Ecto neural progenitor cell (in vitro differentiated cells): Measurements from ENCODE around the gene ALX4.

ENCODE experiments used
- DNase-seq: peaks from one replicate; pipeline ENCODE4 v3.0.0-alpha.2; 2018; ENCODE audit warnings: low spot score

ALX4 gene

GRCh38 chr11:44335052-44335760 lies 25.3 kb upstream of the ALX4 start:
- no peak for DNase-seq

GRCh38 chr11:44334356-44335004 lies 24.5 kb upstream of the ALX4 start:
- DNase-seq: no peak

- no peak for DNase-seq
Measured at GRCh38 chr11:44333271-44334218, 23.6 kb upstream of the ALX4 start.

GRCh38 chr11:44332665-44333064 lies 22.7 kb upstream of the ALX4 start:
- no peak for DNase-seq

GRCh38 chr11:44329472-44330230 lies 19.7 kb upstream of the ALX4 start:
- no peak for DNase-seq

GRCh38 chr11:44328138-44328660 lies 18.3 kb upstream of the ALX4 start:
- DNase-seq: no peak

- DNase-seq: no peak
Measured at GRCh38 chr11:44327730-44328129, 17.8 kb upstream of the ALX4 start.

GRCh38 chr11:44326615-44327475 lies 16.9 kb upstream of the ALX4 start:
- DNase-seq: no peak

GRCh38 chr11:44325698-44326097 lies 15.8 kb upstream of the ALX4 start:
- DNase-seq: no peak

- no peak for DNase-seq
Measured at GRCh38 chr11:44324749-44325525, 15.0 kb upstream of the ALX4 start.

- DNase-seq: no peak
Measured at GRCh38 chr11:44324222-44324621, 14.3 kb upstream of the ALX4 start.

- no peak for DNase-seq
Measured at GRCh38 chr11:44322243-44322642, 12.3 kb upstream of the ALX4 start.

- DNase-seq: no peak
Measured at GRCh38 chr11:44321059-44321458, 11.1 kb upstream of the ALX4 start.

GRCh38 chr11:44320289-44320973 lies 10.5 kb upstream of the ALX4 start:
- no peak for DNase-seq

GRCh38 chr11:44319552-44320288 lies 9.8 kb upstream of the ALX4 start:
- peak; percentile 62 for DNase-seq

GRCh38 chr11:44319170-44319551 lies 9.2 kb upstream of the ALX4 start:
- no peak for DNase-seq

- no peak for DNase-seq
Measured at GRCh38 chr11:44318369-44318768, 8.4 kb upstream of the ALX4 start.

GRCh38 chr11:44316659-44317240 lies 6.8 kb upstream of the ALX4 start:
- no peak for DNase-seq
